Fibroblast of skin of right biceps (primary cell): ENCODE data around the gene SF3B5.
"Not testable (repeated sequence)": the region's sequence is repeated elsewhere in the genome, so short reads cannot be mapped to it uniquely, and the experiment has no call there.

Experiments used
- DNase-seq: peaks from one replicate; pipeline ENCODE4 v3.0.0-alpha.2; 2013

SF3B5 gene

GRCh38 chr6:144104488-144104887 lies 9.1 kb upstream of the SF3B5 start:
- no peak for DNase-seq

DNA sequence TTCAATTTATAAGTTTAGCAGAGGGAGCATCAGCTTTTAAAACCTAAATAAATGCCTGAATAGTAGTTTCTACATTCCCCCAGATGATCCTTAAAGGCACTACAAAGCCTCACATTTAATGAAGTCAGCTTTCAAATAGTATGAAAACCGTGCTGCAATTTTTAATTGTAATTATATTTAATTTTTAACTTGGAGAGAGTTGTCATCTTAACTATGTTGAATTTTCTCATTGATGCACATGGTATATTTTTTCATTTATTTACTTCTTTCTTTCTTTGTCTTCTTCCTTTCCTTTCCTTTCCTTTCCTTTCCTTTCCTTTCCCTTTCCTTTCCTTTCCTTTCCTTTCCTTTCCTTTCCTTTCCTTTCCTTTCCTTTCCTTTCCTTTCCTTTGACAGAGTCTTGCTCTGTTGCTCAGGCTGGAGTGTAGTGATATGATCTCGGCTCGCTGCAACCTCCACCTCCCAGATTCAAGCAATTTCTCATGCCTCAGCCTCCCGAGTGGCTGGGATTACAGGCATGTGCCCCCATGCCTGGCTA lies 7.7 kb upstream of the SF3B5 start:
- DNase-seq: no peak

- no peak for DNase-seq
Observed at GRCh38 chr6:144098993-144099392, 3.6 kb upstream of the SF3B5 start.

GRCh38 chr6:144094731-144095133 lies 641 bp downstream of the SF3B5 start:
- no peak for DNase-seq

DNA sequence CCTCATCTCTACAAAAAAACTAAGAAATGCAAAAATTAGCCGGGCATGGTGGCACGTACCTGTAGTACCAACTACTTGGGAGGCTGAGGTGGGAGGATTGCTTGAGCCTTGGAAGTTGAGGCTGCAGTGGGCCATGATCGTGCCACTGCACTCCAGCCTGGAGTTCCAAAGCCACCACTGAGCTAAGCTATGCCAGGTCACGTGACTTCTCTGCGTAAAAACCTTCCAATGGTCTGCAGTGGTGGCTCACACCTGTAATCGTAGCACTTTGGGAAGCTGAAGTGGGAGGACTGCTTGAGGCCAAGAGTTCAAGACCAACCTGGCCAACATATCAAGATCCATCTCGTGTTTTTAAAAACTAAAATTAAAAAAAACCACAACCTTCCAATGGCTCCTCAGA lies 1.7 kb downstream of the SF3B5 start:
- no peak for DNase-seq

DNA sequence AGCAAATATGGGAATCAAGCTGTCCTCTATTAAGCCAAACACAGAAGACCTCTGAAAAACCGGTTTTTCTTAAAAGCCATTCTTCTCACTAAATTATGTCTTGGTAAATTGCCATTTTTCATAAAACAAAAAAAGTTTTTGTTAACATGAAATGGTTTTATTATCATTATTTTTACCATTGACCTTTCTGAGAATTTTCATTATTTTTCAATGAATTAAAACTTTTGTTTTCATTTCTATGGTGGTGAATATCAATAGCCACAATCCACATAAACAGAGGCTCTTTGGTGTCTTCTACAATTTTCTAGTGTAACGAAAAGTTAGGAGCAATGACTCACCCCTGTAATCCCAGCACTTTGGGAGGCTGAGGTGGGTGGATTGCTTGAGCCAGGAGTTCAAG lies 2.1 kb downstream of the SF3B5 start:
- no peak for DNase-seq

GRCh38 chr6:144090384-144090783 lies 5.0 kb downstream of the SF3B5 start:
- DNase-seq: no peak

DNA sequence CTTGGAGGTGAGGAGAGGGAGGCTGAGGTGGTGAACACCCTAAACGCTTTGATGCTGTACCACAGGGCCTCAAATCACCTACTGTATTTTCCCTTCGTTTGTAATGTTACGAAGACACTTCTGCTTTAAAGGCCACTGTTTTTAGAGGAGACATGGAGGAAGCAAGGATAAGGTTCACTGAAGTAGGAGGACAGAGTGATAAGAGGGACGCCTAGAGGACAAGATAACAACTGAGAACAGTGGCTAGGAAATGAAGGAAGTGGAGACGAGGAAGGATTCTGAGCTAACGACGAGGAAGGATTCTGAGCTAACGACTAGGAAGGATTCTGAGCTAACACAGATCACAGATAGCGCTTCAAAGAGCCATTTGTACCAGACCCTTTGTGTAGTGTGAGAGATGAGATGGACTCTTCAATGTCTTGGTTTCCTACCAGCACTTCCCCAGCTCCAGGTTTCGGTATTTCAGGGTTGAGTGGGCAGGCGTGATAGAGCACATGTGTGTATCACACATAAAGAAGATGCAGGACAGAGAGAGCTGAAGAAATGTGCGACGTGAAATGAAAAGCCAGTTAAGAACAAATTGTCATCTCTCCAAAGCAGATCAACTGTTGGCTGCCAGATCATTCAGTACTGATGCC lies 7.5 kb downstream of the SF3B5 start:
- DNase-seq: no peak

- DNase-seq: no peak
Observed at GRCh38 chr6:144086959-144087358, 8.4 kb downstream of the SF3B5 start.

DNA sequence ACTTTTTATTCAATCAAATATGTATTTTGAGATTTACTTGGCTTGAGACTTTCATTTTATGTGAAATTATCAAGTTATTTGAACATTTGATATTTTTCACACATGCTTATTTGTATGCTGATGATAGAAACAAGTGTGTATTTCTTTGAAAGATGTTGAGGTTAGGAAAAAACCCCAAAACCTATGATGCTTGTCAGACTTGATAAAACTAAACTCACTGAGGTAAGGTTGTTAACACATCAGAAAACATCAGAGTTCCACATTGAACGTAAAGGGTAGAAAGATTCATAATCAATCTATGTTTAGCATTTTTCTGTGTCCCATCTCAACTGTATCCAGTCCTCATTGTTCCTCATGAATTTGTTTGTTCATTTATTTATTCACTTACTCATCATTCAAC lies 12.2 kb downstream of the SF3B5 start:
- DNase-seq: no peak

DNA sequence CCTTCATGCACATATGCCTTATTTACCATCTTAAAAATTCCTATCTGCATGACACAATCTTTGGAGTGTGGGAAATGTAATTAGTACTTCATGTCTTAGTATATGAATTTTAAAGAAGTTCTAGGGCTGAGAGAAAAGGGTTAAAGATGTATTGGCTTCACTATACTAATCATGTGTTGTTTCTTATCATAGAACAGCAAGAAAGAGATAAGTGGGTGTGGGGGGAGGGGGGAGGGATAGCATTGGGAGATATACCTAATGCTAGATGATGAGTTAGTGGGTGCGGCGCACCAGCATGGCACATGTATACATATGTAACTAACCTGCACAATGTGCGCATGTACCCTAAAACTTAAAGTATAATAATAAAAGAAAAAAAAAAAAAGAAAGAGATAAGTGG lies 13.0 kb downstream of the SF3B5 start:
- DNase-seq: not testable (repeated sequence)

DNA sequence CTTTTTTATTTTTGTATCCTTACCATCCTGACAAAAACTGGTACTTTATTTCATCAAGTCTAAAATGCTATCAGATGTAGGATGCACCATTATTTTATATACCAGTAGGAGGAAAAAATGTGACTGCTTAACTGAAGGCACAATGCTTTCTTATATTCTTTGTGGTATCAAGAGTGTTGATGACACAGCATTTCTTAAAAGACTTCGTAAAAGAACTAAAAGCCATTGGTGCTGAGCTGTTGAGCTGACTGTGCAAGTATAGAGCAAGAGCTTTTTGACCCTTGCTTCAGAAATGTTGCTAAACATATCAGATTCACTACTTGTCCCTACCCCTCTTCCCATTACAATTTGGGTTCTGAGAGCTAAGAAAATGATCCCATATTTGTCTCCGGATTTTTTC lies 17.5 kb downstream of the SF3B5 start:
- DNase-seq: no peak

DNA sequence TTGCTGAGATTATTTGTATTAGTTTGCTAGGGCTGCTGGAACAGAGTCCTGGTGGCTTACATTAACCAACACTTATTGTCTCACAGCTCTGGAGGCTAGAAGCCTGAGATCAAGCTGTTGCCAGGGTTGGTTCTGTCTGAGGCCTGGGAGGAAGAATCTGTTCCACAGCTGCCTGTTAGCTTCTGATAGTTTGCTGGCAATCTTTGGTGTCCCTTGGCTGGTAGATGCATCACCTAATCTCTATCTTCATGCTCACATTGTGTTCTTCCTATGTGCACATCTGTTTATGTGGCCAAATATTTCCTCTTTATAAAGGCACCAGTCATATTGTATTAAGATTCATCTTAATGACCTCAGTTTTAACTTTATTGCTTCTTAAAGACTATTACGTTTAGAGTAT lies 19.5 kb downstream of the SF3B5 start:
- no peak for DNase-seq

GRCh38 chr6:144075187-144075586 lies 20.2 kb downstream of the SF3B5 start:
- no peak for DNase-seq

GRCh38 chr6:144073024-144073423 lies 22.3 kb downstream of the SF3B5 start:
- no peak for DNase-seq

DNA sequence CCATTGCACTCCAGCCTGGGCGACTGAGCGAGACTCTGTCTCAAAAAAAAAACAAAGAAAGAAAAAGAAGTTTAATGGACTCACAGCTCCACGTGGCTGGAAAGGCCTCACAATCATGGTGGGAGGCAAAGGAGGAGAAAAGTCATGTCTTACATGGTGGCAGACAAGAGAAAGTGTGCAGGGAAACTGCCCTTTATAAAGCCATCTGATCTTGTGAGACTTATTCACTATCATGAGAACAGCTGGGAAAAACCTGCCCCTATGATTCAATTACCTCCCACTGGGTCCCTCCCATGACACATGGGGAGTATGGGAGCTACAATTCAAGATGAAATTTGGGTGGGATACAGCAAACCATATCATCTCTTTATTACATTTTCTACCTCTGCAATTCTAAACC lies 25.9 kb downstream of the SF3B5 start:
- no peak for DNase-seq

GRCh38 chr6:144068794-144069193 lies 26.6 kb downstream of the SF3B5 start:
- no peak for DNase-seq

DNA sequence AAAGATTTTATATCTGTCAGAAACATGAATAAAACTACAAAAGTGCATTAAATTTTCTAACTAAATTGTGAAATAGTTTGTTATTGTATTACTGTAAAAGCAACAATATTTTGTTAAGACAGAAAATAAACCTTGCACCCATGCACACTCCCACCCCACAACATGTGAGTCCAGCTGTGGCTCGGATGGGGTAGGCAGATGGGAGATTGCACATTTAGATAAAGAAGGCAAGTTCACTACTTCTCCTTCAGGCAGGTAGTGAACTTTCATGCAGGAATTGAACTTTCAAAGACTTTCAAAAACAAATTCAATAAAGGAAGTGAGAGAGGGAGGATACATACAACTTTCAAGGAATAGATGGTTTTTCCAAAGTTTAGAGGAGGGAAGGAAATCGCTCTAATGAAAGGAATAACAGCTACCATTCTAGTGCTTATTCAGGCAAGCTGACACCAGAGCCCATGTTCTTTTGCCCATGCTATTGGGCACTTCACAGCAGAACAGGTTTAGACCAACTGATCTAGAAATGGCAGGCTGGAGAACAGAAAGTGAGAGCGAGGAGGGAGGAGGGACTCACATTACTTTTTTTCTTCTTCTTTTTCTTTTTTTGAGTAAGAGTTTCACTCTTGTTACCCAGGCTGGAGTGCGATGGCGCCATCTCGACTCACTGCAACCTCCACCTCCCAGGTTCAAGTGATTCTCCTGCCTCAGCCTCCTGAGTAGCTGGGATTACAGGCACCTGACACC lies 28.5 kb downstream of the SF3B5 start:
- no peak for DNase-seq

- DNase-seq: no peak
Observed at GRCh38 chr6:144066255-144066654, 29.1 kb downstream of the SF3B5 start.

DNA sequence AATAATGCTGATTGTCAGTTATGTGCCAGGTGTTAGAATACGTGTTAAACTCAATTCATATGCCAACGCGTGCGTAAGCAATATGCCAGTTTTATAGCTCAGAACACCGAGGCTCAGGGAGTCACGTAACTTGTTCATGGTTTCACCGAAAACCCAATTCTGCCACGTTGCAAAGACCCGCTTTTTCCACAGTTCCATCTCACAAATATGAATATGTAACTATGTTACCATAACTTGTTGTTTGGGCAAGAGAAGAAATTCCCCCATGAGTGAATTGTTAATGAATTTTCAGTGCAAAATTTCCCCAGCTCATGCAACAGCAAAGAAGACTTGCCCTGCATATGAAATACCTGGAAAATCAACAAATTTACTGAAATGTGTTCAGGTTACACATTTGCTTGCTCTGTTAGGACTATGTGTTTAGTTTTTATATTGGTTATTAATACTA lies 30.1 kb downstream of the SF3B5 start:
- no peak for DNase-seq

DNA sequence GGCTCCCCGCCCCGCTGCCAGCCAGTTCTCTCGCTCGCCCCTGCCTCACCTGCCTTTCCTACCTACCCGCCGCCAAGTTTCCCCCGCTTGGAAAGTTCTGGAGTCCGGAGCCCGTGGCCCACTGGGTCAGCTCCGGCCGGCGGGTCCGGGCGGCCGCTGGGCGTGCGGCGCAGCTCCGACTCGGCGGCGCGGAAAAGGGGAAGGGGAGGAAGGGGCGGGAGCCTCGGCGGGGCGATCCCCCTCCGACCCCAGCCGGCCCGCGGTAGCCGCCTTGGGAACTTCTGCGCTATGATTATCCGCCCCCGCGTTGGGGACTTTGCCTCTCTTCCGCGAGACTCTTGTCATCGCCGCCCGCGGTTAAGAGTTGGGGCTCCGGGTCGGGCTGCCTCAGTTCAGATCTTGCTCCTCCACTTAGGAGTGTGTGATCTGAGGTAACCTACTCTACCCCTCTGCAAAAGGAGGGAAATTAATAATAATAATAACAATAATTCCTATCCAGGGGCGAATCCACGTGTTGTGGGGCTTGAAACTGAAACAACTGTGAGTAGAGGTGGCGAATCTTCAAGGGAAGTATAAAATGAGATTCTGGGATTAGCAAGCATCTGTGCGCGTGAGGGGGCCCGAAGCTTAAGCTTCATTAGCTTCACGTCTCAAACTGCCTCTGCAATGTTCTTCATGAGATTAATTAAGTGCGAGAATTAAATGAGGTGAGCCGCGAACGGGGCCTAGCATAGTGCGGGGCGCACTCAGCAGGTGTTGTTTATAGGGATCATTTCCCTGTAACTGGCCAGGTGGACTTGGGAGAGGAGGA lies 30.8 kb downstream of the SF3B5 start:
- peak; percentile 3 for DNase-seq

- DNase-seq: peak; percentile 20
Observed at GRCh38 chr6:144063744-144064401, 31.5 kb downstream of the SF3B5 start.

GRCh38 chr6:144063246-144063743 lies 32.1 kb downstream of the SF3B5 start:
- DNase-seq: no peak
